ENCODE measurements around the gene GNG7. TPM values are rescaled to one million over a fixed set of nuclear protein-coding genes. Genes with fewer than 3 reads are reported as not detected.
"Not testable (repeated sequence)": the region's sequence is repeated elsewhere in the genome, so short reads cannot be mapped to it uniquely, and the experiment has no call there.

The GNG7 gene
- total RNA-seq, 8 experiments from 2014 or later: 0.20 to 8.1 (median 1.2) TPM

DNA sequence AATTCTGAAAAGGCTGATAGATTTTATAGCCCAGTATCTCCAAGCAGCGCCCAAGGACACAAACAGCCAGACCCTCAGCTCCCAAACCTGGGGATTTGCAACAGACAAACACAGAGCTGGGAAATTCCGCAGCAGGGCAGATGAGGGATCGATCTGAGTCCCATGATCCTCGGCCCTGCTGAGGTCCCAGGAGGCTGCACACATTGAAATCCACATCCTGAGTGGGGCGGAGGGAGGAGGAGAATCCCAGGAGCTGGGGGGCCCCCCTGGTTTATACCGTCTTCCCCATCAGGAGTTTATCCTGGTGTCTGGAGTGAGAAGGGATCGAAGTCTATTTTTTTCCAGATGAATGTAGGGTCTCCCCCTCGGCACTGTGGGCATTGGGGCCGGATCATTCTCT, 49.3 kb downstream of the GNG7 start:
- in situ Hi-C loops (cut with MboI; ENCODE audit: low pct_unique_long_range_greater_than_20kb in 2 of 9, low sequenced_read_pairs in 9 of 9, unreplicated experiment in 9 of 9): loop anchor here in 2 of 9 experiments (5.0 to 25.0 kb wide), 3 partner anchors 92 to 234 kb away; partner anchors contain the start of gene SLC39A3 (in 1 of the 2)
- Histone ChIP-seq H3K27ac (no peak overlapping the region), H3K4me3 (no peak overlapping the region), H3K4me1 (replicated peaks in 1 of 2) (peaks cover 2 to 9% of the 10 kb centered on the region in 2 donors)
- ATAC-seq (replicated peaks in 6 of 8): peak in 4 of 8 experiments; percentile 47 to 68 (median 60)
- 45 to 93% (median 58%) methylated on average over 1 to 4 of the region's 9 CpGs; no CpG with 5 or more reads in 4 of the 10 experiments for WGBS, 10 experiments

DNA sequence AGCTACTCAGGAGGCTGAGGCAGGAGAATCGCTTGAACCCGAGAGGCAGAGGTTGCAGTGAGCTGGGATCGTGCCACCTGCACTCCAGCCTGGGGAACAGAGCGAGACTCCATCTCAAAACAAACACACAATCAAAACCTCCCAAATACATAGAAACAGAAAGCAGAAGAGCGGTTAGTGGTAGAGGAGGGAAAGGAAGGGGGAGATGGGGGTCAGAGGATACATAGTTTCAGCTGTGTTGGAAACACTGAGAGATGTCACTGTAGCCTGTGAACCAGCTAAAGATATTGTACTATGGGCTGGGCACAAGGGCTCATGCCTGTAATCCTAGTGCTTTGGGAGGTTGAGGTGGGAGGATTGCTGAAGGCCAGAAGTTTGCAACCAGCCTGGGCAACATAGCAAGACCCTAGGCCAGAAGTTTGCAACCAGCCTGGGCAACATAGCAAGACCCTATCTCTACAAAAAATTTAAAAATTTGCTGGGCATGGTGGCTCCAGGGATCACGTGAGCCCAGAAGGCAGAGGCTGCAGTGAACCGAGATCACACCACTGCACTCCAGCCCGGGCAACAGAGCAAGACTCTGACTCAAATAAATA, 49.9 kb downstream of the GNG7 start:
- in situ Hi-C loops (cut with MboI; ENCODE audit: low pct_unique_long_range_greater_than_20kb in 2 of 9, low sequenced_read_pairs in 9 of 9, unreplicated experiment in 9 of 9): loop anchor here in 2 of 9 experiments (5.0 to 25.0 kb wide), 3 partner anchors 92 to 235 kb away; partner anchors contain the start of gene SLC39A3 (in 1 of the 2)
- Histone ChIP-seq H3K4me1 (replicated peaks in 1 of 2) (peaks cover 2 to 9% of the 10 kb centered on the region in 2 donors), H3K27ac (no peak overlapping the region), H3K4me3 (no peak overlapping the region)
- ATAC-seq (replicated peaks in 6 of 8): no peak
- 5 to 86% (median 74%) methylated on average over 1 to 5 of the region's 8 CpGs; no CpG with 5 or more reads in 4 of the 10 experiments for WGBS, 10 experiments

DNA sequence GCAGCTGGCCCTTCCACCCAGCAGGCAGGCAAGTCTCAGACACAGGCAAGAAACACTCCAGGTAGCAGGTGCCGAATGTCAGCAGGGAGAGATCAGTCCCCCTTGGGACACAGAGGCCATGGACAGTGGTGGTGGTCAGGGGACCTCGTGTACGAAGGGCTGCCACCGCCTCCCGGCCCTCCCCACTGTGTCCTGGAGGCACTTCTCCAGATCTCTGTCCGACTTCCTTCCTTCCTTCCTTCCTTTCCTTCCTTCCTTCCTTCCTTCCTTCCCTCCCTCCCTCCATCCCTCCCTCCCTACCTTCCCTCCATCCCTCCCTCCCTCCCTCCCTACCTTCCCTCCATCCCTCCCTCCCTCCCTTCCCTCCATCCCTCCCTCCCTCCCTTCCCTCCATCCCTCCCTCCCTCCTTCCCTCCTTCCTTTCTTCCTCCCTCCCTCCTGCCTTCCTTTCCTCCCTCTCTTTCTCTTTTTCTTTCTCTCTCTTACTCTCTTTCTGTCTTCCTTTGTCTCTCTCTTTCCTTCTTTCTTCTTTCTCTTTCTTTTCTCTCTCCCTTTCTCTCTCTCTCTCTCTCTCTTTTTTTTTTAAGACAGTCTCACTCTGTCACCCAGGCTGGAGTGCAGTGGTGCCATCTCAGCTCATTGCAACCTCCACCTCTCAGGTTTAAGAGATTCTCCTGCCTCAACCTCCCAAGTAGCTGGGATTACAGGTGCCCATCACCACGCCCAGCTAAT, 51.3 kb downstream of the GNG7 start:
- not testable (repeated sequence) for H3K4me3 ChIP-seq; ATAC-seq (replicated peaks in 6 of 8); H3K4me1 ChIP-seq (replicated peaks in 1 of 2); H3K27ac ChIP-seq
- WGBS, 10 experiments: 0 to 80% (median 50%) methylated on average over 1 of the region's 7 CpGs; no CpG with 5 or more reads in 3 of the 10 experiments
- in situ Hi-C loops (cut with MboI; ENCODE audit: low pct_unique_long_range_greater_than_20kb in 2 of 9, low sequenced_read_pairs in 9 of 9, unreplicated experiment in 9 of 9): loop anchor here in 2 of 9 experiments (5.0 to 25.0 kb wide), 3 partner anchors 94 to 236 kb away; partner anchors contain the start of gene SLC39A3 (in 1 of the 2)

DNA sequence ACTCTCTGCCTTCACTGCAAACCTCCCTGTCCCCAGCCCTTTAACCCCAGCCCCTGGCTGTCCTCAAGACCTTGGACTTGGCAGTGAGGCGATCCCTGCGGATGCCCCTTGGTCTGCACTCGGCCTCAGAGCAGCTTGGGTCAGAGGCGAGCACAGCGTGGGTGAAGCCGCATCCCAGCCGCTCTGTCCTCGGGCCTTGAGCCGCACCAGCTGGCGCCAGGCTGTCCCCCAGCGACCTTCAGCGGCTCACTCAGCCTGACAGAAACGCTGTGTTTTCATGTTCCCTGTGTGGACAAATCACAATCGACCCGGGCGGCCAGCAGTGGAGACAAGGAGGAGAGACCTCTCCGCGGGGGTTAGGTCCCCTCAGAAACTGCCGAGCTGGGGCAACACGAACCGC, 52.0 kb downstream of the GNG7 start:
- Histone ChIP-seq H3K4me3 (no peak overlapping the region), H3K4me1 (replicated peaks in 1 of 2) (peaks cover 2 to 9% of the 10 kb centered on the region in 2 donors), H3K27ac (no peak overlapping the region)
- peak in 1 of 8 experiments; percentile 23 for ATAC-seq (replicated peaks in 6 of 8)
- WGBS, 10 experiments: 43 to 73% (median 62%) methylated on average over 3 to 9 of the region's 21 CpGs; no CpG with 5 or more reads in 6 of the 10 experiments
- in situ Hi-C loops (cut with MboI; ENCODE audit: low pct_unique_long_range_greater_than_20kb in 2 of 9, low sequenced_read_pairs in 9 of 9, unreplicated experiment in 9 of 9): loop anchor here in 2 of 9 experiments (5.0 to 25.0 kb wide), 3 partner anchors 94 to 237 kb away; partner anchors contain the start of gene SLC39A3 (in 1 of the 2)

DNA sequence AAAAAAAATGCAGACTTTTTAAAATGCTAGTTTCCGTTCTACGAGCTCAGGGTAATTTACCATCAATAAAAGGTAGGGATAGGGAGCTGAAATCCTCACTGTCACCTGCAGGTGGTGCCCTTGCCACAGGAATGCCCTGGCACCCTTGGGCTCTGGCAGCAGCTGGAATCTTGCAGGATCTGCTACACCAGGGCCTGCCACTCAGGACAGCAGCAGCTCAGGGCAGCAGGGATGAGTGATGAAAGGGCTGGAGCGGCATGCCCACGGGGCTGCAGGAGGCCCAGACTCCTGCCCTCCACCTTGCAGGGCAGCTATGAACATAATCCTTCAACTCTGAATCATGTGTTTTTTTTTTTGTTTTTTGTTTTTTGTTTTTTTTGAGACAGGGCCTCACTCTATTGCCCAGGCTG, 54.0 kb downstream of the GNG7 start:
- Histone ChIP-seq H3K4me1 (replicated peaks in 1 of 2) (peaks cover 0 to 2% of the 10 kb centered on the region in 2 donors), H3K4me3 (no peak overlapping the region), H3K27ac (no peak overlapping the region)
- in situ Hi-C loops (cut with MboI; ENCODE audit: low pct_unique_long_range_greater_than_20kb in 2 of 9, low sequenced_read_pairs in 9 of 9, unreplicated experiment in 9 of 9): no loop called here
- peak; percentile 45 to 97 (median 56) for ATAC-seq (replicated peaks in 6 of 8)
- 0 to 62% (median 34%) methylated on average over 1 to 4 of the region's 4 CpGs; no CpG with 5 or more reads in 2 of the 10 experiments for WGBS, 10 experiments

DNA sequence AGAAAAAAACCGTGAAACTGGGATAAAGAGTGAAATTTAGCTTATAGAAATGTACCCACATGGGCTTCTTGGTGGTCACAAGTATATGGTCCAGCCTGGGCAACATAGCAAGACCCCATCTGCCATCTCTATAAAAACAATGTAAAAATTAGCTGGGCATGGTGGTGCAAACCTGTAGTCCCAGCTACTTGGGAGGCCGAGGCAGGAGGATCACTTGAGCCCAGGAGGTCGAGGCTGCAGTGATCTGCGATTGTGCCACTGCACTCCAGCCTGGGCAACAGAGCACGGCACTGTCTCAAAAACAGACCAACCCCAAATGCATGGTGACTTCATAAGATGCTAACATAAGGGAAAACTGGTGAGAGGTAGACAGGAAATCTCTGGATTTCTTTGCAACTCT, 54.4 kb downstream of the GNG7 start:
- no peaks in the 10 kb centered on the region for H3K4me1 ChIP-seq (replicated peaks in 1 of 2)
- ATAC-seq (replicated peaks in 6 of 8): peak in 1 of 8 experiments; percentile 17
- WGBS, 10 experiments: 23 to 100% (median 35%) methylated on average over 1 to 5 of the region's 5 CpGs; no CpG with 5 or more reads in 2 of the 10 experiments
- no peak overlapping the region for H3K4me3 ChIP-seq
- no peak overlapping the region for H3K27ac ChIP-seq
- in situ Hi-C loops (cut with MboI; ENCODE audit: low pct_unique_long_range_greater_than_20kb in 2 of 9, low sequenced_read_pairs in 9 of 9, unreplicated experiment in 9 of 9): no loop called here

DNA sequence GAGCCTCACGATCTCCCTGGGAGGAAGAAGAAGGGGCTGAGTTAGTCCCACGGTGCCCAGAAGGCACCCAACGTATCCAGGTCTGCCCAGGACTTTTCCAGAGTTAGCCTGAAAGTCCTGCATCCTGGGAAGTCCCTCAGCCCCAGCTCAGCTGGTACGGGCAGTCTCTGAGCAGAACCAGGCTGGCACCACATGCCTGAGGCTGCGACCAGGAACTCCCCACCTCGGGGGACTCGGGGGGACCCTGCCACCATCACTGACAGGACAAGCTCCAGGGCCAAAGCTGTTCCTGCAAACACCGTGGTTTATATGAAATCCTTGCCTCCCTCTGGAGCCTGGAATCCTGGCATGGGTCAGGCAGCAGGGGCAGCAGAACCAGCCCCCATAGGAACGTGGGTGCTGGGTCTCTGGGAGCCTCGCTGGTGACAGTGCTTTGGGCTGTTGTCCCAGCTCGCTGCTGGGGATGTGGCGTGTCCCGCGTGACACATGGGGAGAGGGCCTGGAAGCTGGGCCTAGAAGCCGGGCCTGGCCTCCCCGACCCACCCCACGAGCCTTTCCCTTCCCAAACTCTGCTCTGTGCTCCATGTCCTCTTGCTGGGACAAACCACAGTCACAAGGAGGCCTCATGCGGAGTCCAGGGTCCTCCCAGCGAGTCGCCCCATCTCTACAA, 55.5 kb downstream of the GNG7 start:
- WGBS, 10 experiments: 40 to 93% (median 69%) methylated on average over 1 to 9 of the region's 20 CpGs; no CpG with 5 or more reads in 1 of the 10 experiments
- Histone ChIP-seq H3K4me3 (no peak overlapping the region), H3K4me1 (replicated peaks in 1 of 2) (no peaks in the 10 kb centered on the region), H3K27ac (no peak overlapping the region)
- no peak for ATAC-seq (replicated peaks in 6 of 8)
- in situ Hi-C loops (cut with MboI; ENCODE audit: low pct_unique_long_range_greater_than_20kb in 2 of 9, low sequenced_read_pairs in 9 of 9, unreplicated experiment in 9 of 9): no loop called here

DNA sequence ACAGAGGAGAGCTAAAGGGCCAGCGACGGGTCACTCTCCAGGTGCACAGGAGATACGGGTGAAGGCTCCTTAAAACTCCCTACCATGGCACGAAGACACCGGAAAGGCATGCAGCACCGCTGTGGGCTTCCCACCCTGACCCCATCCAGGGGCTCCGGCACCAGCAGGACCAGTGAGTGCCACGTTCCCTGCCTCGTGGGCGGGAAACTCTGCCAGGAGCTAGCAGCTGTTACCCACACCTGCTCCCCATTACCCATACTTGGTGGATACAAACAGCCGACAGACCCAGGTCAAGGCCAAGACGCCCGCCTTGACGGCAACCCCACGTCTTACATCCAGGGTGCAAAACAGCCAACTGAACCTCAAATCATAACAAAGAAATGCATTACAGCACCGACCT, 56.7 kb downstream of the GNG7 start:
- in situ Hi-C loops (cut with MboI; ENCODE audit: low pct_unique_long_range_greater_than_20kb in 2 of 9, low sequenced_read_pairs in 9 of 9, unreplicated experiment in 9 of 9): no loop called here
- Histone ChIP-seq H3K4me3 (no peak overlapping the region), H3K4me1 (replicated peaks in 1 of 2) (no peaks in the 10 kb centered on the region), H3K27ac (no peak overlapping the region)
- no peak for ATAC-seq (replicated peaks in 6 of 8)
- 20 to 100% (median 82%) methylated on average over 1 to 8 of the region's 16 CpGs; no CpG with 5 or more reads in 3 of the 10 experiments for WGBS, 10 experiments

DNA sequence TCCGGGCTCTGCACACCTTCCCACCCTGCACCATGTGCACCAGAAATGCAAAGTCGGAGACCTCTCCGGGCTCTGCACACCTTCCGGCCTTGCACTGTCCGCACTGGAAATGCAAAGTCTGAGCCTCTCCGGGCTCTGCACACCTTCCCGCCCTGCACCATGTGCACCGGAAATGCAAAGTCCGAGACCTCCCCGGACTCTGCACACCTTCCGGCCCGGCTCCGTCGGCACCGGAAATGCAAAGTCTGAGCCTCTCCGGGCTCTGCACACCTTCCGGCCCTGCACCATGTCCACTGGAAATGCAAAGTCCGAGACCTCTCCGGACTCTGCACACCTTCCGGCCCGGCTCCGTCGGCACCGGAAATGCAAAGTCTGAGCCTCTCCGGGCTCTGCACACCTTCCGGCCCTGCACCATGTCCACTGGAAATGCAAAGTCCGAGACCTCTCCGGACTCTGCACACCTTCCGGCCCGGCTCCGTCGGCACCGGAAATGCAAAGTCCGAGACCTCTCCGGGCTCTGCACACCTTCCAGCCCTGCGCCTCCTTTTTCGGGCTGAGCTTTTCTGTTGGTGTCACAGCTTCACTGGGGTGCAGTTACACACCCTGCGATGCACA, 59.3 kb downstream of the GNG7 start:
- not testable (repeated sequence) for H3K27ac ChIP-seq; ATAC-seq (replicated peaks in 6 of 8)

DNA sequence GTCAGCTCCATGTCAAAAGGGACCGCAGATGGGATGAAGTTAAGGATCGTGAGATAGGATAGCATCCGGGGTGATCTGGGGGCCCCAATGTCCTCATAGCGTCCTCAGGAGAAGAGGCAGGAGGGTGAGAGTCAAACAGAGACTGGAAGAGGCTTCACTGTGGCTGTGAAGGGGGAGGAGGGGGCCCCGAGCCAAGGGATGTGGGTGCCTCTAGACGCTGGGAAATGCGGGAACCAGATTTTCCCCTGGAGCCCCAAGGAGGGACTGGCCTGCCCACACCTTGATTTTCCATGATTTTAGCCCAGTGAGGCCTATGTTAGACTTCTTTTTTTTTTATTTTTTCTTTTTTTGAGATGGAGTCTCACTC, 61.2 kb downstream of the GNG7 start:
- Histone ChIP-seq H3K27ac (no peak overlapping the region), H3K4me3 (no peak overlapping the region), H3K4me1 (replicated peaks in 1 of 2) (peaks cover 0 to 2% of the 10 kb centered on the region in 2 donors)
- in situ Hi-C loops (cut with MboI; ENCODE audit: low pct_unique_long_range_greater_than_20kb in 2 of 9, low sequenced_read_pairs in 9 of 9, unreplicated experiment in 9 of 9): no loop called here
- 20 to 100% (median 80%) methylated on average over 1 to 2 of the region's 7 CpGs; no CpG with 5 or more reads in 4 of the 10 experiments for WGBS, 10 experiments
- ATAC-seq (replicated peaks in 6 of 8): no peak

More for the DNA sequence above, 59.3 kb downstream of the GNG7 start:
- 60 to 100% (median 95%) methylated on average over 1 to 4 of the region's 38 CpGs; no CpG with 5 or more reads in 4 of the 10 experiments for WGBS, 10 experiments
- H3K4me3 ChIP-seq; in situ Hi-C loops (cut with MboI; ENCODE audit: low pct_unique_long_range_greater_than_20kb in 2 of 9, low sequenced_read_pairs in 9 of 9, unreplicated experiment in 9 of 9); H3K4me1 ChIP-seq (replicated peaks in 1 of 2): not testable (repeated sequence)

DNA sequence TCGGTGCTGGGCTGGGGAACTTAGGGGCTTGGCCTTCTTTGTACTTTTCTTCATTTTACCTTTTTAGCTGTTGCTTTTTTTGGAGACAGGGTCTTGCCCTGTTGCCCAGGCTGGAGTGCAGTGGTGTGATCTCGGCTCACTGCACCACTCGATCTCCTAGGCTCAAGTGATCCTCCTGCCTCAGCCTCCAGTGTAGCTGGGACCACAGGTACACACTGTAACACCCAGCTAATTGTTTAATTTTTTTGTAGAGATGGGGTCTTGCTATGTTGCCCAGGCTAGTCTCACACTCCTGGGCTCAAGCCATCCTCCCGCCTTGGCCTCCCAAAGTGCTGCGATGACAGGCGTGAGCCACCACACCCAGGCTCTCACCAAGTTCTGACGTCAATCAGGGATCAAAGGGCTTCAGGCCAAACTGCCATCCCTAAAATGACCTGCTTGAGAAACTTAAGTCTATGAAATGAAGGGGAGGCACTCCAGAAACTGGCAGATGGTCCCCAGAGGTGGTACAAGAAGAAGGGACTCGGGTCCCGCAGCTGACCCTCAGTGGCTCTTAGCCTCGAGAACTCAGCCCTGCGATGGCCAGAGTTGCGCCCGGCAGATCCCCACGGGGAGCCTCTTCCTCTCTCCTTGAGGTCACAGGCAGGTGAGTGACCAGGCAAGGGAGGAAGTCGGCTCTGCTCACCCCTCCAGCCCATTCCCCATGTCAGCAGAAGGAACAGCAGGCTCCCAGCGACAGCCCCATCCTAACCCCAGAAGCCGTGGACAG, 61.7 kb downstream of the GNG7 start:
- in situ Hi-C loops (cut with MboI; ENCODE audit: low pct_unique_long_range_greater_than_20kb in 2 of 9, low sequenced_read_pairs in 9 of 9, unreplicated experiment in 9 of 9): no loop called here
- H3K4me3 ChIP-seq: no peak overlapping the region
- ATAC-seq (replicated peaks in 6 of 8): no peak
- 50 to 100% (median 75%) methylated on average over 1 to 7 of the region's 17 CpGs; no CpG with 5 or more reads in 3 of the 10 experiments for WGBS, 10 experiments
- no peak overlapping the region for H3K27ac ChIP-seq
- H3K4me1 ChIP-seq (replicated peaks in 1 of 2): peaks cover 0 to 2% of the 10 kb centered on the region in 2 donors

DNA sequence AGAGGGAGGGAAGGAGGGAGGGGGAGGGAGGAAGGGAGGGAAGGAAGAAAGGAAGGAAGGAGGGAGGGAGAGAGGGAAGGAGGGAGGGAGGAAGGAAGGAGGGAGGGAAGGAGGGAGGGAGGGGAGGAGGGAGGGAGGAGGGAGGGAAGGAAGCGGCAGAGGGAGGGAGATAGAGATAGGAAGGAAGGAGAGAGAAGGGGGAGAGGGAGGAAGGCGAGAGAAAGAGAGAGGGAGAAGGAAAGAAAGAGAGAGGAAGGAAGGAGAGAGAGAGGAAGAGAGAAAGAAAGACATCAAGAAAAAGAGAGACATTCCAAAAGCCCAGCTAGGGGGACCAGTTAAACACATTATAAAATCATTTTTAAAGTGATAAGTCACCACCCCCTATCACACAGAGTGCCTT, 62.5 kb downstream of the GNG7 start:
- Histone ChIP-seq H3K4me3 (no peak overlapping the region), H3K4me1 (replicated peaks in 1 of 2) (peaks cover 0 to 2% of the 10 kb centered on the region in 2 donors), H3K27ac (no peak overlapping the region)
- no peak for ATAC-seq (replicated peaks in 6 of 8)
- WGBS, 10 experiments: 56 to 93% (median 59%) methylated on average over 1 to 2 of the region's 2 CpGs; no CpG with 5 or more reads in 6 of the 10 experiments
- in situ Hi-C loops (cut with MboI; ENCODE audit: low pct_unique_long_range_greater_than_20kb in 2 of 9, low sequenced_read_pairs in 9 of 9, unreplicated experiment in 9 of 9): no loop called here
